Left renal pelvis (tissue), 4 donors: Measurements from ENCODE around the gene NEMP1. TPM values are rescaled to one million over a fixed set of nuclear protein-coding genes. Genes with fewer than 3 reads are reported as not detected.

Source experiments
- DNase-seq, 4 donors: peaks; one replicate each; pipeline ENCODE4 v3.0.0-alpha.2; 2013; ENCODE audit warnings: low read depth in 4 of 4, low spot score in 3 of 4
- polyA plus RNA-seq, 4 donors: library from polyadenylated mRNA; unstranded; fragments of 120-200 nt; gene quantifications; one replicate each; pipeline ENCODE4 v1.2.1, GENCODE V29; 2013; ENCODE audit not compliant: insufficient read length in 4 of 4

Gene NEMP1
- polyA plus RNA-seq, 4 donors = 19.6 to 27.0 (median 25.6) TPM

DNA sequence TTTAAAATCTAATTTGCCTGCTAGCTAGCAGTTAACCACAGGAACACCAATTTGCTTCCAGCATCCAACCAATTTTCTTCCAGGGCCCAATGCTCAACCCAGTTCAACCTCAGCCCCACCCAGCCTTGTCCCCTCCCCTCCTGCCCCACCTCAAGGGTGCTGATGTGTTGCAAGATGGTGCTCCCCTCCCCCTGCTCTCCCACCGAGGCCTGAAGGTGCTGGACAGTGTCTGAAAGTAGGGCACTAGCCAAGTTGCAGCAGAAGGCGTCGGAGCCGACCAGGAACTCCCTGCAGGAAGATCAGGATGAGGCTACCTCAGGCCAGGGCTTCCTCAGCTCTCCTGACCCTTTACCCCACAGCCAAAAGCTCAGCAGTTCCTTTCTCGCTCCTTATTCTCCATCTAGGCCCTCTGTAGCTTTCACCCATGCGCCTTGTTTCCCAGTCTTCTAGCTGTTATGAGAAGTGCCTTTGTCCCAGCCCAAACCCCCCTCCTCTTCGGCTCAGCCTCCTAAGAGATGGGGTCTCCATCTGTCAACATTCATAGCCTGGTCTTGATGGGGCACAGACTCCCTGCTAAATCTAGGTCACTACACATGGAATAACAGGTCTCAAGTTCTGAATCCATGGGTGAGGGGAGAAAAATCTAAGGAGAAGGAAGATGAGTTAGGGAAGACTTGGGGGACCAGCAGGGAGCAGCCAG, 29.0 kb upstream of the NEMP1 start:
- DNase-seq = no peak

DNA sequence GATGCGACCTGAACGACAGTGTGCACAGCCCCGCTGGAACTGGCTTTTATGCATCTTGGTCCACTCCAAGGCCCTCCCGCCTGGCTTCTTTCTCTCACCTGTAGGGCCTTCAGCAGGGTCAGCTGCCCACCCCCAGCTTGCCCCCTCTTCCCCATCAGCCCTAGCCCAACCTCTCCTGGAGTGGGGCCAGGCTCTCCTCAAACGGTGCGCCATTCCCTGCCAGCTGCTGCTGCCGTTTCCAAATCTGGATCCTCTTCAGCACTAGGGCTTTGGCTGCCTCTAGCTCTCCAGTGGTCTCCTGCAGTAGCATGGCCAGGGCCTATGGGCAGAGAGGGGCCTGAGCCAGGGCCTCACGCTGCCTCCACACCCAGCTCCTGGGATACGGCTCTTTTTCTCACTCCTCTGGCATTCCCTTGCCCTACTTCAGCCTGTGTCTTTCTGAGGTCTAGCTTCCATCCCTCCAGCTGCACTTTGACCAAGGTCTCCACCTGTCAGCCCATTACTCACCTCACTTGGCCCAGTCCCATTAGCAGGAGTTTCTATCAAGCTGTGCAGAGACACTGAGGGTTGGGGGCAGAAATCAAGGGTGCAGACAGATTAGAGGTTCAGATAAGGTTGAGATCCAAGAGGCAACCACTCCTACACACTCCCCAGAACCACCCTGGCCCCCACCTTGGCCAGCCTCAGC, 27.6 kb upstream of the NEMP1 start:
- no peak for DNase-seq

DNA sequence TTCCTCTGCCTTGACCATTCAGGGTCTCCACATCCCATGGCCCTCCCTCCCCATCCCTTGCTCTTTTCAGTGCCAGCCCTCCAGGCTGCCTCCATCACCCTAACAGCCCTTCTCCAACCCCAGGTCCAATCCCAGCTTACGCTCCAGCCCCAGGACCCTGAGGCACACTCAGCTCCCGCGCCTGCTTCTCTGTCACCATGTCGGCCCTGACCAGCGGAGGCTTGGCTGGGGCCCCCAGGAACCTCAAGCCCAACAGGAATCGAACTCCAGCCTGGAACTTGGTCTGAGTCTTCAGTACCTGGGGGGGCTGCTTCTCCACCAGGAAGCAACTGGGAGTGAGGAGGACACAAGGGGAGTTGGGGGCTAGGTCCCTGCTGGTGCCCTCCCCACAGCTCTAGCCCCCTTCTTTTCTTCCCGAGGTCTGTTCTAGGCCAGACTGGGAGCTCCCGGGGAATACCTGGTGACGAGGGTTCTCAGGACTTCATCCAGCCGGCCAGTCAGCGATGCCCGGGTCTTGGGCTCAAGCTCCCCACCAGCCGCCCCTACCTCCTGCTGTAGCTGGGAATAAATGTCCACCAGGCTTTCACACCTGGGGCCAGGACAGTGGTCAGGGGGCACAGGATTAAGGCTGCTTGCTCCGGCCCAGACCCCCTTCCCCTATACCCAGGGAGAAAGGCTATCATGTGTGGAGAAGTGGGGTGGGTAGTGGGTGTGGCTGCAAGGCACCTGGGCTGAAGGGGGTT, 26.6 kb upstream of the NEMP1 start:
- no peak for DNase-seq

DNA sequence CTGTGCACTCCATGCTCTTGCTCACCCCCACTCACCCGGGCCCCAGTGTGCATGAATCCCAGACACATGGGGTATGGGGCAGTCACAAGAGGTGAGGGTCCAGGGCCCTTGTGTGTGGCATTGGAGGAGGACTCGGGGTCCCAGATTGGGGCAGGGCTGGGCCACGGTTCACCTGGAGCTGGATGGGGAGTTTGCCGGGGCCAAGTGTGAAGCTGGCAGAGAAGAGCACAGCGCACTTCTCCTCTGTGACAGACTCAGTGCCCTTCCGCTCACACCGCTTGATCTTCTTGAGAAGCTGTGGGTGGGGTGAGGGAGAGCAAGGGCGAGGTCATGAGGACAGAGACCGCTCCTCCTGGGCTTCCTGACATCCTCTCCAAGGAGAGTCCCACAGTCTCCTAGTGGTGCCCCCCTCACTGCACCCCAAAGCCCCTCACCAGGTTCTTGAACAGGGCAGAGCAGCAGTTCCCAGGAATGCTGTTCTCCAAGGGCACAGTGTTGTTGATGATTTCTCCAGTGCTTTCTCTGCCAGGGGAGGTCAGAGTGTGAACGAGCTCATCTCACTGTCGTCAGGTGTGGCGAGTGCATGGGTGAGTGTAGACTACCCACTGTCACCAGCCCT, 25.8 kb upstream of the NEMP1 start:
- DNase-seq = no peak

DNA sequence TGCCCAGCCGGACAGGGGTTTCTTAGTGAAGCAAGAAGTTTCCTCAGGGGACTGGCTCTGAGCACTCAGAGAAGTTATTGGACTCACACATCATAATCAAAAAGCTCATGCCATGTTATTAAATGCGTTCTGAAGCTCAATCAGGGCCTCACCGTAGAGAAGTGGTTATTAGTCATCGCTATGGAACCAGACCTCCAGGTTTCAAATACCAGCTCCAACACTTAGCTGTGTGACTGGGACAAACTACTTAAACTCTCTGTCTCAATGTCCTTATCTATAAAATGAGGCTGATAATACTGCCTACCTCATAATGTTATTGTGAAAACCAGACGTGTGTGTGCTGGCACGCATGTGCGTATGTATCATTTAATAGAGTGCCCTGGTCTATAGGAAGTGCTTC, 25.3 kb upstream of the NEMP1 start:
- no peak for DNase-seq

DNA sequence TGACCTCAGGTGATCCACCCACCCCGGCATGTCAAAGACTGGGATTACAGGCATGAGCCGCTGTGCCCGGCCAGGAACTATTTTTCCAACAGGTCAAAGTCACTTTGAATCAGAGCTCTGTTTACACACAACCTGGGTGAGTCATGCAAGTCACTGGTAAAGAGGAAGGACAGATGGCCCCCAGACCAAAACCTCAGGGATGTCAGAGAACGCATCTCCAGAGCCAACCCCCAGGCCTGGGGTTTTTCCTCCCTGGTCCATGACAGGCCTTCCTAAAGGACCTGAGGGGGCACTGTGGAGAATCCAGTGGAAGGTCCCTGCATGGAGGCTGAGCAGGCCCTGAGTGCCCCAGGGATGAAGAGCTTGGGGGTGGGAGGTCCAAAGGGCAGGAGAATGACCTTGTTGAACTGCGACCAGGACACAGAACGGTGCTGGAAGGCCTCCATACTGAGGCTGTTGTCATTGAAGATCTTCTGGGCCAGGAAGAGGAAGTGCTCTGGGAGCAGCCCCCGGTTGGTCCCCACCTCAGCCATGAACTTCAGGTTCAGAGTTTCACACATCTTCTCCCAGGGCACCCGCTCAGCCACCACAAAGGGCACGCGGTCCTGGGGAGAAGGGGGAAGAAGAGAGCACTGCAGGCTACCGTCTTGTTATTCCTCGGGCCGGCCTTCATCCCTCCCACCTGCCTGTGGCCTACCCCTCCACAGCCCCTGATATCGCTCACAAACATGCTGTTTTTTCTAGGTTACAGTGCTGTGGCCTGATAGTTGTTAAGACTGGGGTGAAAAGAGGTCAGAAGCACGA, 23.5 kb upstream of the NEMP1 start:
- DNase-seq = no peak

DNA sequence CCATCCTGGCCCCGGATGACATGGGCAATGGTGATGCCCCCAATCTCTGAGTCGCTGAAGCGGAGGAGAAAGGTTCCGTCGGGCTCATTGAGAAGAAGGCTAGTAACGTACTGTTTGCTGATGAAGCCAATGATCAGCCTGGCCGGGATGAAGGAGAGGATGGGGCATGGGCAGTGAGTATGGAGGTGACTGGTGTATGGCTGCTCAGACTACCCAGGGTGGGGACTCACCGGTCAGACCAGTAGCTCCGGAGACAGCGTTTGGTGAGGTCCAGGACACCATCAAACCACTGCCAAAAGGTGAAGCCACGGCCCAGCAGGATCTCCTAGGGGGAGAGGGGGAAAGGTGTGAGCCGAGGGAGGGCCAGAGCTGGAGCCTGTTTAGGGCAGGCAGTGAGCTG, 21.2 kb upstream of the NEMP1 start:
- no peak for DNase-seq

DNA sequence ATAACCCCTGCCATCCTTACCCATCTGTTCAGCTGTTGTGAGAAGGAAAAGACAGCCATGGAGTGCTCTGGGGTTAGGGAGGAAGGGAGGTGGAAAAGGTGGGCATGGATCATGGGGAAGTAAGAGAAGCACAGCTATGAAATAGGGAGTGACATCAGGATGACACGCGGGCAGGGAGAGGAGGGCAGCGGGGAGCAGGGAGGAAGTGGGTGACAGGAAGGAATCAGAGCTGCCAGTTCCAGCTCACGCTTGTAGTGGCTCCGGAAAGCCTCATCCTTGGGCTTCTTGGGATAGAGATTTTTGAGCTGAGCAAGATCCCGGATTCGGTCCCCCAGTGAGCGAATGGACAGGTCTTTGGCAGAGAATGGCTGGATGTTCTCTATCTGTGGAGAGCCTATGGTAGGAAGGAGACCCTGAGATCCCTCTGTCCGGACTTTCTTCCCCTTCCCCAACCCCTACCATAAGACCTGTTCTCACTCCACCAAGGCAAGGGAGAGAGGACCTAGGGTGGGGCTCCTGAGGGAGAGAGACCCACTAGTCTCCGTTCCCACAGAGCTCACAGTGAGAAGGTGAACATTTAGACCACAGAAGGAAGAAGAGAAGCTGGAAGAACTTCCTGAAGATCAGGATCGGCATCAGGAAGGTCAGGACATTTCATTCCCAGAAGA, 20.6 kb upstream of the NEMP1 start:
- no peak for DNase-seq

DNA sequence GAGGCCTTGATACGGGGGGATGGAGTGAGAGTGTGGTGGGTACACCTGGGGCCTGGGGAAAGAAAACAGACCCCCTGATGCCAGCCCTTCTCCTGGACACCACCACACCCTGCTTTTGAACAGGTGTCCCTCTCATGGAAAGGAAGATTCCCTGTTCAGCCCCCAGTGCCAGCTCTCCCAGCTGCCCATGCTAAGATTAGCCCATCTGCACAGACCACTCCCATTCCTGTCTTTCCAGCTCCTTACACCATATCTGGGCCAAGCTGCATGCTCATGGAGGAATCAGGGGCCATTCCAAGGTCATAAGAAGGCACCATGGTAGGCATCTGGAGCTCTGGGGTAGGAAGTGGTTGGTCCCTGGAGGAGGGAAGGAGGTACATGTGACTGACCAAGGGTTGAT, 20.0 kb upstream of the NEMP1 start:
- no peak for DNase-seq

DNA sequence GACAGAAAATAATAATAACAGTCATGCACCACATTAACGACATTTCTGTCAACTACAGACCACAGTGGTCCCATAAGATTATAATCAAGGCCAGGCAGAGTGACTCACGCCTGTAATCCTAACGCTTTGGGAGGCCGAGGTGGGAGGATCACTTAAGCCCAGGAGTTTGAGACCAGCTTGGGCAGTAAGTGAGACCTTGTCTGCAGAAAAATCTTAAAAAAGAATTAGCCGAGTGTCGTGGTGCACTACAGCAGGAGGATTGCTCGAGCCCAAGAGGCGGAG, 18.9 kb upstream of the NEMP1 start:
- DNase-seq = no peak

DNA sequence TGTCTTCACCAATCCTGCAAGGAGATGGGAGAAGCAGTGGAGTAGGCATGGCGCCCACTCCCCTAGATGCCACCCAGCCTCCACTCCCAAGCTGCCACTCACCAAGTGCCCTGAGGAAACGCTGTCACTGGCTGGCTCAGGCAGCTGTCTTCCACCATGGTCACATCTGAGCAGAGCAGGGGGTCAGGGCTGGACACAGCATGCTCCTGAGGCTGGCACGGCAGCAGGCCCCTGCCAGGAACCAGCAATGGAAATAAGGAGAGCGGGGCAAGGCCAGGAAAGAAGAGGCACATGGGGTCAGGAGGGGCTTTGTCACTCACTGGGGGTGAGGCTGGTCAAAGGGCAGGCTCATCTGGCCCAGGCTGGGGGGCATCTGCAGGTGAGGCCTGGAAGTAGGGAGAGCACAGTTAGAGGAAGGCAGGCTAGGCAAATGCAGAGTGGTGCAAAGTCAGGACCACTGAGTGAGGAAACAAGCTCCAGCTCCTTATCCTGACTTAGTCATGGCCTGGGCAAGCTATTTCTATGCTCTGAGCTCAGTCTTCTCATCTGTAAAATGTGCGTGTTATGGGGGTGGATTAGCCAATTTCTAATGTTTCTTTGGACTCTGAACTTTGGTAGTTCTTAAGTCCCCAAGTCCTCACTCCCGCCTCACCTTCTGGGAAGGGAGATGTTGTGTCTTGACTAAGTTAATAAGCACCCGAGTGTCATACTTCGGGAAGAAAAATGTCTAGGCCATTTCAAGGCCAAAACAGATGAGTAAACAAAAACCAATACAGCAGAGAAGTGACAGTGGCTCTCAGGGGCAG, 18.4 kb upstream of the NEMP1 start:
- no peak for DNase-seq

DNA sequence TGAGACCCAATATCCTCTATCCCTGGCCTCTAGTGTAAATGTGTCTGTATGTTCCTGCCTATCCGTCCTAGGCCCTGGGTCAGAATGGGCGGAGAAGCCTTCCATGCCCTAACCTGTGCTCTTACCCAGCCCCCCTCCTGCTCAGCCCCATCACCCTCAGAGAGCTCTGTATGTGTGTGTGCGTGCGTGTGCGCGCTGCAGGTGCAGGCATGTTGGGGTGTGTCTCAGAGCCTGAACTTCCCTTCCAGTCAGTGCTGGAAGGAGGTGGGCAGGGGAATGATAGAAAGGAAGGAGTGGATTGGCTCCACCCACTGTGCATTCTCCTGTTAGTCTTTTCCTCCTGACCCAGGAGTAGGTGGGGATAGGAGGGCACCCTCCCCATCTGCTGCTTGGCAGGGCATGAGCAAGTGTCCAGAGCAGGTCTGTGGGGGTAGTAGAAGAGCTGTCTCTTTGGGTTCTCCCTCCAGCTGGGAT, 17.5 kb upstream of the NEMP1 start:
- no peak for DNase-seq

DNA sequence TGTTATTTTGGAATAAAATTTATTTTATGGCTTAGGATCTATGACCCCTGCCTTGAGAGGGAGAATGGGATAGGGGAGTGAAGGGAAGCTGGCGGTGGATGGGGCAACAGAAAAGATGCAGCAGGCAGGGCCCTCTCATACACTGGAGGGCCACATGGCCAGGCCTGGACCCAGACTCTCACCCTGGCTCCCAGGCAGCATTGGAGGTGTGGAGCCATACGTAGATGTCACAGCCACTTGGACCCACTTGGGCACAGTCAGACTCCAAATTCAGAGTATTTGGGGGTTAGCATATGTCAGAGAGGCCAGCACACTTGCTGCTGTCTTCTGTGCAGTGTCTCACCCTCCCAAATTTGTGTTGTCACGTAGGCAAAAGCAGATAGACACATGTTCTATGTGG, 16.8 kb upstream of the NEMP1 start:
- no peak for DNase-seq

DNA sequence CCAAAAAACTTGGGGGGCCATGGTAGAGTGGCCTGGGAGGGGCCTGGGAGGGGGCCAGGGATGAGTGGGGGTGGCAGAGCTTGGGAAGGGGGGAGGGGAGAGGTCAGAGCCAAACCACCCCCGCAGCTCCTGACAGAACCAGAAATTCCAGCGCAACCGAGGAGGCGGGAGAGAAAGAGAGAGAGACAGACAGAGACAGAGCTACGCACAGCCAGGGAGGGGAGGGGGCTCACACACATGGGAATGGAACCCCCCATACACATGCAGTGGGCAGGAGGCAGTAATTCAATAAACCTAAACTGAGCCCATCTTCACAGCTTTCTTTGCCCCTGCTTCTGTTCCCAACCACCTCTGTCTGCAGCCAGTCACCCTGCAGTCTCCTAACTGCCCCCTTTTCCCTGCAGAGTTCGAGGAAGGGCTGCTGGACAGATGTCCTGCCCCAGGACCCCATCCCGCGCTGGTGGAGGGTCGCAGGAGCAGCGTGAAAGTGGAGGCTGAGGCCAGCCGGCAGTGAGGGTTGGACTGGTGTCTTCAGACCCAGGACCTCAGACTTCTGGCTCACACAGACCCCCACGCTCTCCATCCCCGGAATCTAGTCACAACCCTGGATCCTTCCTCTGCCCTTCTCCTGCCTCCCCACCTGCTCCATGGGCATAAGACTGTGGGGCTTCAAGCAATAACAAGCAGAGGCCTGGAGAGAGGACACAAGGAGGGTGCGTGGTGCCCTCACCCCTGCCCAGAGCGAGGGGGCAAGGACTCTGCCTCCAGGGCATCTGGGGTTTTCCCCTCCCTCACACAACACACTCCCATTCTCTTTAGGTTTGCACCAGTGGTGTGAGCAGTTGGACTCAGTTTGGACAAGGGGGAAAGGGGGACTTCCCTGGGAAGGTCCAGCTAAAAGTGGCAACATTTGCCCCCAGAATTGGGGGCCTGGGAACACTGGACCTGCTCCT, 15.9 kb upstream of the NEMP1 start:
- no peak for DNase-seq

DNA sequence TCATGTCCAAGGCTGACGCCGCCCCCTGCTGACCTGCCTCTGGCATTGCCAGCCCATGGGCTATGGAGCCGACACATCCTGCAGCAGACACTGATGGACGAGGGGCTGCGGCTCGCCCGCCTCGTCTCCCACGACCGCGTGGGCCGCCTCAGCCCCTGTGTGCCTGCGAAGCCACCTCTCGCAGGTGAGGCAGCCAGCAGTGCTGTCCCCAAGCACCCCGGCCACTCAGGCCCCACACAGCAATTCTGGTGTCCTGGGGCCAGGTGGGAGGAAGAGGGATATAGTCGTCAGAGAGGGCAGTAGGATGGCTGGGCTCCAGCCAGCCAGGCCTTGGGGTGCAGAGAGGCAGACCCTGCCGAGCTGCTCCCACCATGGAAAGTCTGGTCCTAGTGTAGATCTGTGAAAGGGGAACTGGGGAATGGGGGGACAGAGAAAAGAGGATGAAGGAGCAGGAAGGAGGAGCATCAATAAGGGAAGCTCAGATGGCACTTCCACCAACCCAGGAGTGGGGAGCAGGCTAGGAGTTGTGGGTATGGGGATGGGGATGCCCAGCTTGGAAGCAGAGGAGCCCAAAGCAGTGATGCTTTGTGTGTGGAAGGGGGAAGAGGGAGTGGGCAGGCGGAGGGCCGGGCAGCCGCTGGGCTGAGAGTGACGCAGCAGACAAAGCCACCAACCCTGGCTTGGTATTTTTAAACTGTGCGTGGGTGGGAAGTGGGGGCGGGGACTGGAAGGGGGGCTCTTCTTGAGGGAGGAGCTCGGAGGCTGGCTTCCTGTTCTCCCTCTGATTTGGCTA, 15.0 kb upstream of the NEMP1 start:
- DNase-seq = peak in 3 of 4 donors; percentile 35 to 63 (median 46)

DNA sequence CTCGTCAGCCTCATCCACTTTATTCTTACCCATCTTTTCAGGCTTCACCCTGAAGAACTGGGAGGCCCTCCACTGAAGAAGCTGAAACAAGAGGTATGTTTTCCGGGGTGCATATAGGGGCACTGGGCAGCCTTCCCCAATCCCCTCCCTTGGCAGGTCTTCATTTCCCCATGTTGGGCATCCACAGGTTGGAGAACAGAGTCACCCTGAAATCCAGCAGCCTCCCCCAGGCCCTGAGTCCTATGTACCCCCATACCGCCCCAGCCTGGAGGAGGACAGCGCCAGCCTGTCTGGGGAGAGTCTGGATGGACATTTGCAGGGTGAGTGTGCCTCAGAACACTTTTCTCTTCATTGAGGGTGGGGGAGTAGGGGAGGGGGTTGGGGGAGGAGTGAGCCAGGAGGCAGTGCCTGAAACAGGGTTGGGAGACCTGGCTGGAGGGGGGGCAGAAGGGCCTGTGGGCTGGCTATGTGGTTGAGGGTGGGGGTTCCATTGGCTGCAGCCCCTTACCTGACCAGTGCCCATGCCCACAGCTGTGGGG, 14.4 kb upstream of the NEMP1 start:
- DNase-seq = no peak

DNA sequence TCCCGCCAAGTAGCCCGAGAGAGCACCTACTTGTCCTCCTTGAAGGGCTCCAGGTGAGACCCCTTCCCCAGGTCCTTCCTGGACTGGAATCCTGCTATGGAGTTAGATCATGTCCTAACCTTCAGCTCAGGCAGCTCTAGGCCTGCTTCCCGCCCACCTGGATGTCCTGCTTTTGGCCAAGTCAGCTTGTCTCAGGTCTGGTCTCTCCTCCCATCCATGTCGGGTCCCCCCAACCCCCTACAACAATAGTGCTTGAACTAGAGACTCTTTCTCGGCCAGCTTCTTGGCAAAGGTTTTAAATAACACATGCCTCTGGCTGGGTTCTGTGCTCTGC, 13.9 kb upstream of the NEMP1 start:
- no peak for DNase-seq
